PC-3 (cell line): Measurements from ENCODE around the gene DOCK1. TPM values are rescaled to one million over a fixed set of nuclear protein-coding genes. Genes with fewer than 3 reads are reported as not detected.
"Not testable (repeated sequence)": the region's sequence is repeated elsewhere in the genome, so short reads cannot be mapped to it uniquely, and the experiment has no call there.

Experiments used
- ATAC-seq: fragments of 200-7000 bp; cut with Tn5 transposase; 2 replicates; pipeline ENCODE4 v1.9.1; 2020; ENCODE audit warnings: mild to moderate bottlenecking, moderate library complexity
- BruUV-seq: library from RNA; stranded (reverse); fragments of 400-500 nt; replicated peaks from 2 replicates; lab custom pipeline; 2021; lab: Mats Ljungman, UMichigan
- CTCF ChIA-PET: fragments of 300-600 bp; sonication (Branson Sonifier 250); formaldehyde crosslinking; loops from one replicate; lab custom pipeline; 2022; ENCODE audit warnings: antibody characterized with exemption; lab: Charles Lee
- POLR2A ChIA-PET: fragments of 300-600 bp; sonication (Branson Sonifier 250); formaldehyde crosslinking; loops from one replicate; lab custom pipeline; 2022; ENCODE audit warnings: antibody characterized with exemption; ENCODE audit not compliant: unreplicated experiment; lab: Charles Lee
- DNase-seq: peaks from one replicate; pipeline ENCODE4 v3.0.0-alpha.2; 2015
- H2AFZ ChIP-seq: fragments of 300-600 bp; sonication (generic); 2 replicates; pipeline ENCODE4 v1.6.0; 2016; ENCODE audit warnings: antibody characterized with exemption, low read length
- H3F3A ChIP-seq: fragments of 300-600 bp; sonication (generic); one replicate; pipeline ENCODE4 v1.6.0; 2017; ENCODE audit warnings: antibody characterized with exemption, low read length, control low read depth, mild to moderate bottlenecking; ENCODE audit not compliant: unreplicated experiment
- H3K27ac ChIP-seq: fragments of 300-600 bp; sonication (generic); 2 replicates; pipeline ENCODE4 v1.5.1; 2016; ENCODE audit warnings: mild to moderate bottlenecking, low read length
- H3K27me3 ChIP-seq: fragments of 300-600 bp; sonication (generic); 2 replicates; pipeline ENCODE4 v1.6.1; 2016; ENCODE audit warnings: low read length, mixed read lengths
- H3K36me3 ChIP-seq: fragments of 300-600 bp; sonication (generic); 2 replicates; pipeline ENCODE4 v1.6.1; 2016; ENCODE audit warnings: low read depth, mixed run types, low read length, mixed read lengths
- H3K4me1 ChIP-seq: fragments of 300-600 bp; sonication (generic); 2 replicates; pipeline ENCODE4 v1.5.1; 2016; ENCODE audit warnings: low read length; ENCODE audit not compliant: insufficient read depth
- H3K4me2 ChIP-seq: fragments of 300-600 bp; sonication (generic); 2 replicates; pipeline ENCODE4 v1.6.0; 2016; ENCODE audit warnings: low read length
- H3K4me3 ChIP-seq: fragments of 300-600 bp; sonication (generic); 2 replicates; pipeline ENCODE4 v1.5.1; 2016; ENCODE audit warnings: mild to moderate bottlenecking, low read length, mixed read lengths
- H3K79me2 ChIP-seq: fragments of 300-600 bp; sonication (generic); 2 replicates; pipeline ENCODE4 v1.6.1; 2017; ENCODE audit warnings: low read length, mixed read lengths
- H3K9ac ChIP-seq: fragments of 300-600 bp; sonication (generic); 2 replicates; pipeline ENCODE4 v1.6.0; 2016; ENCODE audit warnings: mild to moderate bottlenecking, low read length
- H3K9me2 ChIP-seq: fragments of 300-600 bp; sonication (generic); replicated peaks from 2 replicates; pipeline ENCODE4 v1.6.1; 2016; ENCODE audit warnings: mixed run types, low read length, mixed read lengths
- H3K9me3 ChIP-seq: fragments of 300-600 bp; sonication (generic); 2 replicates; pipeline ENCODE4 v1.6.1; 2016; ENCODE audit warnings: low read length, mixed read lengths
- H4K20me1 ChIP-seq: fragments of 300-600 bp; sonication (generic); 2 replicates; pipeline ENCODE4 v1.6.1; 2016; ENCODE audit warnings: low read length, mixed read lengths
- EZH2 ChIP-seq: fragments of 300-600 bp; sonication (generic); IDR thresholded peaks from one replicate; pipeline ENCODE4 v1.6.1; 2017; ENCODE audit warnings: antibody characterized with exemption, mild to moderate bottlenecking, low read length; ENCODE audit not compliant: unreplicated experiment
- EZH2phosphoT487 ChIP-seq: fragments of 300-600 bp; sonication (generic); IDR thresholded peaks from 2 replicates; pipeline ENCODE4 v1.6.1; 2018; ENCODE audit warnings: mild to moderate bottlenecking, antibody characterized with exemption, low read length, borderline replicate concordance
- intact Hi-C: fragments of 100-400 bp; cut with micrococcal nuclease; formaldehyde crosslinking; loops from 2 replicates; pipeline ENCODE4 v1.9.0; 2023
- total RNA-seq: library from RNA; depleted of rRNA; stranded (reverse); fragments of >200 nt; gene quantifications from 2 replicates; pipeline ENCODE4 v1.2.3, GENCODE V29; 2014
- TF ChIP-seq, protein P1 (sequence below): fragments of 300-600 bp; sonication (generic); conservative IDR thresholded peaks from 2 replicates; pipeline ENCODE4 v1.5.1; 2017; ENCODE audit warnings: antibody characterized with exemption, low read depth, mild to moderate bottlenecking, low read length

DOCK1 gene
- total RNA-seq, 1 experiment from 2014 or later = 34.3 TPM

DNA sequence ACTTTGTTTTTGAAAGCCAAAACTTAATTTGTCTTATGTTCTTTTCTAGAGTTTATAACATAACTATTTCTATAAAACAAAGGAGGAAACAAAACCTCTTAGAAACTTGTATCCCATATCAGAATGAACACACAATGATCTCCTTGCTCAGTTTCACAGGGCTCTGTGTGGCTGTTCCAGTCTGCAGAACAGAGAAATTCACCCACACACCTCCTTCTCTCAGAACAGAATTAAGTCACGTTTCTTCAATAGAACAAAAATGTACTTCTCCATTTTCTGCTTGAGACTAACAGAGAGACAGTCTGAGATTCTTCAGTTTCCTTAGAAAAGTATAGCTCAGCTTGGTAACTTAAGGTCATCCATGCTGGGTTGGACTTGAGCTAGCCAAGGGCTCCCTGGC lies 15.8 kb upstream of the DOCK1 start:
- H4K20me1 ChIP-seq = no peaks in the 10 kb centered on the region
- CTCF ChIA-PET = no interaction called here
- no peaks in the 10 kb centered on the region for H3K9me2 ChIP-seq
- ATAC-seq (no peak), DNase-seq (no peak)
- H3K4me2 ChIP-seq = no peak overlapping the region
- H2AFZ ChIP-seq = no peak overlapping the region
- no peak overlapping the region for H3K27ac ChIP-seq
- no peaks in the 10 kb centered on the region for H3F3A ChIP-seq
- H3K79me2 ChIP-seq = no peaks in the 10 kb centered on the region
- no peaks in the 10 kb centered on the region for H3K4me1 ChIP-seq
- intact Hi-C loops = no loop called here
- no peak overlapping the region for H3K4me3 ChIP-seq
- H3K36me3 ChIP-seq = no peaks in the 10 kb centered on the region
- no peak overlapping the region for H3K9ac ChIP-seq
- no peaks in the 10 kb centered on the region for H3K27me3 ChIP-seq
- POLR2A ChIA-PET = no interaction called here
- no TSS peak for BruUV-seq
- no peaks in the 10 kb centered on the region for H3K9me3 ChIP-seq
- TF ChIP-seq EZH2 (no peak), EZH2phosphoT487 (no peak)
- TF ChIP-seq, protein P1, sequence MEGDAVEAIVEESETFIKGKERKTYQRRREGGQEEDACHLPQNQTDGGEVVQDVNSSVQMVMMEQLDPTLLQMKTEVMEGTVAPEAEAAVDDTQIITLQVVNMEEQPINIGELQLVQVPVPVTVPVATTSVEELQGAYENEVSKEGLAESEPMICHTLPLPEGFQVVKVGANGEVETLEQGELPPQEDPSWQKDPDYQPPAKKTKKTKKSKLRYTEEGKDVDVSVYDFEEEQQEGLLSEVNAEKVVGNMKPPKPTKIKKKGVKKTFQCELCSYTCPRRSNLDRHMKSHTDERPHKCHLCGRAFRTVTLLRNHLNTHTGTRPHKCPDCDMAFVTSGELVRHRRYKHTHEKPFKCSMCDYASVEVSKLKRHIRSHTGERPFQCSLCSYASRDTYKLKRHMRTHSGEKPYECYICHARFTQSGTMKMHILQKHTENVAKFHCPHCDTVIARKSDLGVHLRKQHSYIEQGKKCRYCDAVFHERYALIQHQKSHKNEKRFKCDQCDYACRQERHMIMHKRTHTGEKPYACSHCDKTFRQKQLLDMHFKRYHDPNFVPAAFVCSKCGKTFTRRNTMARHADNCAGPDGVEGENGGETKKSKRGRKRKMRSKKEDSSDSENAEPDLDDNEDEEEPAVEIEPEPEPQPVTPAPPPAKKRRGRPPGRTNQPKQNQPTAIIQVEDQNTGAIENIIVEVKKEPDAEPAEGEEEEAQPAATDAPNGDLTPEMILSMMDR = no peak

DNA sequence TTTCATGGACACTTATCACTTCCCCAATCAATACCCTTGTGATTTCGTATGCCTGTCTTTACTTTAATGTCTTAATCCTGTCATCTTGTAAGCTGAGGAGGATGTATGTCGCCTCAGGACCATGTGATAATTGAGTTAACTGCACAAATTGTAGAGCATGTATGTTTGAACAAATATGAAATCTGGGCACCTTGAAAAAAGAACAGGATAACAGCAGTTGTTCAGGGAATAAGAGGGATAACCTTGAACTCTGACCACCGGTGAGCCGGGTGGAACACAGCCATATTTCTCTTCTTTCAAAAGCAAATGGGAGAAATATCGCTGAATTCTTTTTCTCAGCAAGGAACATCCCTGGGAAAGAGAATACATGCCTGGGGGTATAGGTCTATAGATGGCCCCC lies 14.4 kb upstream of the DOCK1 start:
- H3K4me1 ChIP-seq, H3K4me2 ChIP-seq, H3F3A ChIP-seq, H3K9me3 ChIP-seq, H3K27ac ChIP-seq, BruUV-seq, ATAC-seq, H3K36me3 ChIP-seq, H3K9me2 ChIP-seq, intact Hi-C loops, POLR2A ChIA-PET, H2AFZ ChIP-seq, H3K27me3 ChIP-seq, H3K4me3 ChIP-seq, H3K9ac ChIP-seq, H4K20me1 ChIP-seq, DNase-seq, H3K79me2 ChIP-seq, CTCF ChIA-PET: not testable (repeated sequence)

DNA sequence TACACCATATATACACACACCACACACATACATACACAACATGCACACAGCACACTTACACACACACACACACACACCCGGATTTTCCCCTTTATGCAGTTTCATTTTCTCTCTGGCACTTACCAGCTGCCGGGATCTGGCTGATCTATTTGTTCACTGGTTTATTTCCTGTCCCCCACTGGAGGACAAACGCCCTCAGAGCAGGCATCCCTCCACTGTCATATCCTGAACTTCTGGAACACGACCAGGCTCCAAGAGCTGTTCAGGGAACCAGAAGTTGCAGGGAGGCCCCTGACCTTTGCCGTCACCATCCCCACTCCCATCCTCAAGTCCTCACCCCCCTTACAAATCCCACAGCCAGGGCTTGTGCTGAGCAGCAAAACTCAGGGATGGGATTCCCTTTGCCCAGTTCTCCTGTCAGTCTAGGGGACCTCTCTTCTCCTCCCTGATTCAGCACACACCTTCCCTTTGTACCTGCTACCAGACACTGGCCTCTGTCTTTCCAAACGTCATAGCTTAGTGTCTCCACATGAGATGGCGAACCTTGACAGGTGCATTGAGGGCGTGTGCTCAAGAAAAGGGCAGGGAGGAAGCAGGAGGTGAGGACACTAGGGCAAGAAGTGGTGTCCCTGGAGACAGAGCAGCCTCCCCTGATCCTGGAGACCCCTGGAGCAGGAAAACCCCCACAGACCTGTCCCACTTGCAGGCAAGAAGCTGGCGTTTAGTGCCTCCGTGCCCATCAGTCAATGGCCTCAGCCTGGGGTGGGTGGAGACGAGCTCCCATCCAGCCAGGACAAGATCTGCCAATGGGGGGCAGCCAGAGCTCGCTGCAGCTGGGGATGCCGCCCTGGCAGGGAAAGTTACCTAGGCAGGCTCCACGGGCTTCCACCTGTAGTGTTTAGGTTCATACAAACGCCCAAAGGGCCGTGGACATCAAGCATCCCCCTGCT lies 12.7 kb upstream of the DOCK1 start:
- CTCF ChIA-PET = interaction anchor here (0.6 kb wide), 1 partner anchor 133 kb away, joined by 3 read pairs; no protein-coding TSS in a partner anchor

More for the DNA sequence above, 12.7 kb upstream of the DOCK1 start:
- Histone ChIP-seq H3K79me2 (no peaks in the 10 kb centered on the region), H3K4me1 (peaks cover 7% of the 10 kb centered on the region; the same call in 1 of the 2 replicates), H3K9me2 (no peaks in the 10 kb centered on the region), H2AFZ (no peak overlapping the region), H3K4me3 (no peak overlapping the region), H3K4me2 (no peak overlapping the region), H3K27me3 (no peaks in the 10 kb centered on the region), H3K27ac (no peak overlapping the region), H3F3A (no peaks in the 10 kb centered on the region), H3K9me3 (no peaks in the 10 kb centered on the region), H4K20me1 (no peaks in the 10 kb centered on the region), H3K36me3 (no peaks in the 10 kb centered on the region), H3K9ac (no peak overlapping the region)
- intact Hi-C loops = no loop called here
- no peak for ATAC-seq
- DNase-seq = no peak
- no TSS peak for BruUV-seq
- TF ChIP-seq, protein P1 = no peak
- POLR2A ChIA-PET = no interaction called here
